A549 (cell line): ENCODE data around the gene CORO2B. TPM values are rescaled to one million over a fixed set of nuclear protein-coding genes. Genes with fewer than 3 reads are reported as not detected.

Experiments used
- polyA plus RNA-seq, 4 experiments: library from polyadenylated mRNA; depleted of rRNA in 3 of 4; stranded (reverse); fragments of >200 nt; fragmentation: RNase III in 1 of 4; extraction: RNeasy Plus Mini Kit Qiagen cat#74134 plus additional on column Dnase treatment in 1 of 4; gene quantifications; 2 replicates in 3 of 4; 3 replicates in 1 of 4; pipeline ENCODE4 v1.2.3, GENCODE V29; 2011 to 2017

CORO2B gene
- polyA plus RNA-seq, 2 of the 4 experiments (the other 2 are of a cell fraction): 2.0 to 2.3 TPM

Other genes with a start within 250 kb of the CORO2B start
- gene ITGA11, start 146.8 kb upstream of the CORO2B start, polyA plus RNA-seq (2011; rRNA removed): 8.3 and 13.2 TPM in 2 replicates
- gene ITGA11, start 146.8 kb upstream of the CORO2B start, polyA plus RNA-seq (2017; fragmentation: RNase III; extraction: RNeasy Plus Mini Kit Qiagen cat#74134 plus additional on column Dnase treatment): 10.1 to 22.0 TPM (median 17.2 TPM) in 3 replicates
- gene ANP32A, start 241.9 kb downstream of the CORO2B start, polyA plus RNA-seq (2011; rRNA removed): 200 and 208 TPM in 2 replicates
- 354 to 362 TPM (median 360 TPM) in 3 replicates for gene ANP32A, start 241.9 kb downstream of the CORO2B start, polyA plus RNA-seq (2017; fragmentation: RNase III; extraction: RNeasy Plus Mini Kit Qiagen cat#74134 plus additional on column Dnase treatment)